Measurements from ENCODE around the gene PARD3. TPM values are rescaled to one million over a fixed set of nuclear protein-coding genes. Genes with fewer than 3 reads are reported as not detected.

PARD3 gene
- total RNA-seq, 1 donor from 2014 or later: 51.2 TPM

DNA sequence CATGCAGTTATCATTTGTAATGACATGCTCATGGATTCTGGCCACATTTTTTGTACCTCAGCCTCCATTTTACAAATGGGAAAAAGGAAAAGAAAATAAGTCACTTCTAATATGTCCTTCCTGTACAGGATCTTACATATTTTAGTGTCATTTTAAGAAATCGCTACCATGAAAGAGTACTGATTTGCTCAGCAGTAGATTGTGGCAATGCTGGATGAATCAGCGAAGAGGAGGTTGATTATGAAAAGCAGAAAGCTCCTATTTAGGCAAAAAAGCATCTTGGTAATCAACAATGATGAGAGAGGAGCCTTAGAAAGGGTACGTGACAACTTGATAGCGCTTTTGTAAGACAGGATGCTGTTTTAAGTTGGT is 522.9 kb downstream of the PARD3 start:
- TF ChIP-seq, protein P1, sequence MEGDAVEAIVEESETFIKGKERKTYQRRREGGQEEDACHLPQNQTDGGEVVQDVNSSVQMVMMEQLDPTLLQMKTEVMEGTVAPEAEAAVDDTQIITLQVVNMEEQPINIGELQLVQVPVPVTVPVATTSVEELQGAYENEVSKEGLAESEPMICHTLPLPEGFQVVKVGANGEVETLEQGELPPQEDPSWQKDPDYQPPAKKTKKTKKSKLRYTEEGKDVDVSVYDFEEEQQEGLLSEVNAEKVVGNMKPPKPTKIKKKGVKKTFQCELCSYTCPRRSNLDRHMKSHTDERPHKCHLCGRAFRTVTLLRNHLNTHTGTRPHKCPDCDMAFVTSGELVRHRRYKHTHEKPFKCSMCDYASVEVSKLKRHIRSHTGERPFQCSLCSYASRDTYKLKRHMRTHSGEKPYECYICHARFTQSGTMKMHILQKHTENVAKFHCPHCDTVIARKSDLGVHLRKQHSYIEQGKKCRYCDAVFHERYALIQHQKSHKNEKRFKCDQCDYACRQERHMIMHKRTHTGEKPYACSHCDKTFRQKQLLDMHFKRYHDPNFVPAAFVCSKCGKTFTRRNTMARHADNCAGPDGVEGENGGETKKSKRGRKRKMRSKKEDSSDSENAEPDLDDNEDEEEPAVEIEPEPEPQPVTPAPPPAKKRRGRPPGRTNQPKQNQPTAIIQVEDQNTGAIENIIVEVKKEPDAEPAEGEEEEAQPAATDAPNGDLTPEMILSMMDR (conservative IDR thresholded peaks at IDR 0.05): no peak
- peaks cover 3% of the 10 kb centered on the region for H3K36me3 Mint-ChIP-seq (ENCODE audit: low read depth)
- peaks cover 25% of the 10 kb centered on the region for H3K4me1 Mint-ChIP-seq
- no peaks in the 10 kb centered on the region for H3K27me3 Mint-ChIP-seq (ENCODE audit: low read depth)
- H3K4me3 Mint-ChIP-seq: no peak overlapping the region
- DNase-seq (ENCODE audit: low read depth, low spot score): no peak
- no peaks in the 10 kb centered on the region for H3K9me3 Mint-ChIP-seq
- no peak overlapping the region for H3K27ac Mint-ChIP-seq (ENCODE audit: unreplicated experiment)

GRCh38 chr10:34291466-34292193 is 523.5 kb downstream of the PARD3 start:
- Mint-ChIP-seq H3K9me3 (no peaks in the 10 kb centered on the region), H3K36me3 (ENCODE audit: low read depth) (peaks cover 3% of the 10 kb centered on the region), H3K27ac (ENCODE audit: unreplicated experiment) (no peak overlapping the region), H3K27me3 (ENCODE audit: low read depth) (no peaks in the 10 kb centered on the region), H3K4me1 (peaks cover 25% of the 10 kb centered on the region), H3K4me3 (no peak overlapping the region)
- TF ChIP-seq, protein P1 (conservative IDR thresholded peaks at IDR 0.05): no peak
- DNase-seq (ENCODE audit: low read depth, low spot score): no peak

DNA sequence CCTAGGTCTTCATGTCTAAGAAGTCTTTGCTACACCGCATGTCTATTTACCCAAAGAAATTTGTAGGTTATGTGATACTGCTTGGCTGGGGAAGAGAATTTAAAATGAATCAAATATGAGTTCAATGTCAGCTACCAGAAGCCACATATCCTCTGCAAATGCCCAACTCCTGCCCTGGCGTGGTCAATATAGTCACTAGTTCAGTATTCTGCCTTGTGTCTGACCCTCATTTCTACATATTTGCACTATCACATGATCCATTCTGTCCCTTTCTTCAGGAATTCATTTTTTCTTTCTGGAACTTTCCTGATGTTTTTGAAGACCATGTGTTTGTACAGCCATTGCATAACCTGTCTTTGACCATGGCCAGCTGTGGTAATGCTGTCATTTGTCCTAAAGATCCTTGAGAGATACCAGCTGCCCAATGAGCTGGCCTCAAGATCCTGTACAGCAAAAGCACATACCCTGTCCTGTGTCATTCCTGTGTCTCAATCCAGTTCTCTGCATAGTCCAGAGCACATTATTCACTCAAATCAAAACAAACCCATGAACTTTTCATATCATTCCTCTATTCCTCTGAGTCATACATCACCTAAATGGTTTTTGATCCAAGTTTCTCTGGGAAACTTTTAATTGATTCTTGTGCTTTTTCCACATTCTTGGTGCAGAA is 524.5 kb downstream of the PARD3 start:
- H3K27ac Mint-ChIP-seq (ENCODE audit: unreplicated experiment): peak overlapping the region; percentile 51
- H3K36me3 Mint-ChIP-seq (ENCODE audit: low read depth): peaks cover 5% of the 10 kb centered on the region
- peaks cover 25% of the 10 kb centered on the region for H3K4me1 Mint-ChIP-seq
- H3K27me3 Mint-ChIP-seq (ENCODE audit: low read depth): no peaks in the 10 kb centered on the region
- TF ChIP-seq, protein P1 (conservative IDR thresholded peaks at IDR 0.05): no peak
- H3K4me3 Mint-ChIP-seq: no peak overlapping the region
- no peak for DNase-seq (ENCODE audit: low read depth, low spot score)
- H3K9me3 Mint-ChIP-seq: no peaks in the 10 kb centered on the region

- TF ChIP-seq, protein P1 (conservative IDR thresholded peaks at IDR 0.05): no peak
- Mint-ChIP-seq H3K36me3 (ENCODE audit: low read depth) (peaks cover 2% of the 10 kb centered on the region), H3K4me1 (peaks cover 11% of the 10 kb centered on the region), H3K4me3 (no peak overlapping the region), H3K27ac (ENCODE audit: unreplicated experiment) (no peak overlapping the region), H3K27me3 (ENCODE audit: low read depth) (no peaks in the 10 kb centered on the region), H3K9me3 (no peaks in the 10 kb centered on the region)
- DNase-seq (ENCODE audit: low read depth, low spot score): no peak
These were observed 526.5 kb downstream of the PARD3 start for GRCh38 chr10:34288634-34289033.

- Mint-ChIP-seq H3K36me3 (ENCODE audit: low read depth) (peaks cover 2% of the 10 kb centered on the region), H3K4me3 (no peak overlapping the region), H3K27me3 (ENCODE audit: low read depth) (no peaks in the 10 kb centered on the region), H3K9me3 (no peaks in the 10 kb centered on the region), H3K4me1 (no peaks in the 10 kb centered on the region), H3K27ac (ENCODE audit: unreplicated experiment) (no peak overlapping the region)
- DNase-seq (ENCODE audit: low read depth, low spot score): no peak
- TF ChIP-seq, protein P1 (conservative IDR thresholded peaks at IDR 0.05): no peak
These were observed 528.9 kb downstream of the PARD3 start for GRCh38 chr10:34286136-34286739.

All from neural crest cell (in vitro differentiated cells).